GM21367 (cell line): ENCODE data around the gene CAMK2G.
A peak's percentile ranks its signal among the peaks of the same experiment; 100 is the strongest.

ENCODE experiments used
- ATAC-seq: cut with Tn5 transposase; IDR thresholded peaks from one replicate; pipeline ENCODE4 v1.9.1; 2021; ENCODE audit not compliant: unreplicated experiment

The CAMK2G gene

GRCh38 chr10:73865459-73866442, 8.6 kb downstream of the CAMK2G start:
- ATAC-seq: peak; percentile 76

DNA sequence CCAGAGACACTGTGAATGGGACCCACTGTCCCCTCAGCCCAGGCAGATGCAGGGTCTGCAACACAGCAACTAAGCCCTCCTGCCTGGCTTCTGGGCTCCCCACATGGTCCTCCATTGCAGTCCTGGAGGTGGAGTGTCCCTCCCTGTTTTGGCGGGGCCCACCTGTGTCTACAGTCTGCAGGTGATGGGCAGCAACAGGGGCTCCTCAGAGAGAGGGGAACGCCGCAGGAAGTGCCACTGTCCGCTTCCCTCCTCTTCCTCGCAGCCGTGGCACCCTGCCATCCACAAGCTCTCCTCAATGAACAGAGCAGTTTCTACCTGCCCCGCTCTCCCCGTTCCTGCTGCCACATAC, 9.3 kb downstream of the CAMK2G start:
- no peak for ATAC-seq

GRCh38 chr10:73864229-73864628, 10.1 kb downstream of the CAMK2G start:
- no peak for ATAC-seq

DNA sequence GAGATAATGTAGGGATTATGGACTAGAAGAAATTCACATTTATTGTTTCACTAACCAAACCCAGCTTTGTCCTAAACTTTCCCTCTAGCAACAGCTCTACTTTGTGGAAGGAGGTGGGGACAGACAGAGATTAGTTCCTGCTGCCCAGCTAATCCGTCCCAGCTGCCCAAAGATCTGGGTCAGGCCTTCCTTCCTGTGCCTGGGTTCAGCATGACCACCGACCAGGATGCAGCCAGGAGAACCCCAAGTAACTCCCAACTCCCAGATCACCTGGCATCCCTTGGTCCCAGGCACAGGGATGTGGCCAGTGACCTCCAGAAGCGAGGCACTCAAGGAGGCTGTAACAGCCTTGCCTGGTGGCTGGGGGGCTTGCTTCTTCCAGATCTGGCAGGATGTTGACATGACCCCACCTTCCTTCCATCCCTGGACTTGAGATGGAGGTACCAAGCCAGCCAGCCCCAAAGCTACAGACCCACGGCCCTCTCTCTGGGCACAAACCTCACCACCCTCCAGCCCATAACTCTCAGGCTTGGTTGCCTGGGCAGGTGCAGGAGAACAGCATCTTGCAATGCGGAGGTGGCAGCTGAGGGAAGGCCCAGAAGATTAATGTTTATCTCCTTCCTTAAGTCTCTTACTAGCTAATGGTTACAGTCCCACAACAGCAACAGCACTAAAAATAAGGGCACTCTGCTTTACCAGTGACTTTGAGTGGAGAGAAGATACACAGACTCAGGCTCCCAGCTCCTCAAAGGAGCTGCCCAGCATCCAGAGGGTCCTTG, 11.1 kb downstream of the CAMK2G start:
- no peak for ATAC-seq

GRCh38 chr10:73862011-73862410, 12.3 kb downstream of the CAMK2G start:
- no peak for ATAC-seq

- no peak for ATAC-seq
Observed at GRCh38 chr10:73859784-73860491, 14.4 kb downstream of the CAMK2G start.

GRCh38 chr10:73859428-73859783, 14.9 kb downstream of the CAMK2G start:
- ATAC-seq: no peak

GRCh38 chr10:73858750-73859427, 15.5 kb downstream of the CAMK2G start:
- no peak for ATAC-seq

DNA sequence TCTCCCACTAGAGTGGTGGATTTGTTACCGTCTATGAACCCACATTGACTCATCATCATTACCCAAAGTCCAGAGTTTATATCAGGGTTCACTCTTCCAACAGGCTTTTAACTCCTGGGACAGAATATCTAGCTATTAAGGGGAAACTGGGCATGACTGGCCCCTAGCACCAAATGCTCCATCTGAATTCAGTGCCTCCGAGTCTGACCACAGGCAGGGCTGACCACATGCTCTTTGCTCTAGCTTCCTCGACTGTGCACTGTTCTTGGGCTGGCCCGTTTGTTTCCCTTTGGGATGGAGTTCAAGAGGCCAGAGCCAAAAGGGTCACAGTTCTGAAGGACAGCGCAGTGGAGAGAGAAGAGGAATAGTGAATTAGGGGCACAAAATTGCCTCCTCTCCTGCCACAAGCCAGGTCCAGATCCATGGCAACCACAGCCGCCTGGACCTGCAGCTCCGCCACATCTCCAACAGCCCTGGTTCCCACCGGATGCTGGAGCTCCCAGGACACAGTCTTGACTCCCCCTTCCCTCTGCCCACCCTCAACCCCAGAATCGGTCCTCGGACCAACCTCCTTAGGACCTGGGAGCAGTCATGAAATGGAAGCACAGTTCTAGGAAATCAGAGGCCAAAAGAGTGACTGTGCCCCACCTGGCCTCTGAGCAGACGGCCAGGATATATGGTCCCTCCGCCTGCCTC, 16.2 kb downstream of the CAMK2G start:
- ATAC-seq: no peak

DNA sequence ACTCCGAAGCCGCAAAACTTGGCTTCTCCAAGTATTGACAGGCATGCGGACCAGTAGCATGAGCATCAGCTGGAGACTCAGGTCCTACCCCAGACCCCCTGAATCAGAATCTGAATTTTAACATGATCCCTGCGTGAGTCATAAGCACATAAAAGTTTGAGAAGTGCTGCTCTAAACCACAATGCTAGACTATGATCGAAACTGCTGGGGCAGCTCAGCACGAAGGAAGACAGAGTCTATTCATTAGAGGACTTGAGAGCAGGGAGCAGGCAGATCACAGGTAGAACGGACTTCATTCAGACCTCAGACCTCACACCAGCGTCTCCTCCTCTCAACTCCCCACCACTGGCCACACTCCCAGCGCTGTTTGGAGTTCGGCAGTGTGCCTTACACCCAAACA, 16.9 kb downstream of the CAMK2G start:
- ATAC-seq: peak; percentile 51

DNA sequence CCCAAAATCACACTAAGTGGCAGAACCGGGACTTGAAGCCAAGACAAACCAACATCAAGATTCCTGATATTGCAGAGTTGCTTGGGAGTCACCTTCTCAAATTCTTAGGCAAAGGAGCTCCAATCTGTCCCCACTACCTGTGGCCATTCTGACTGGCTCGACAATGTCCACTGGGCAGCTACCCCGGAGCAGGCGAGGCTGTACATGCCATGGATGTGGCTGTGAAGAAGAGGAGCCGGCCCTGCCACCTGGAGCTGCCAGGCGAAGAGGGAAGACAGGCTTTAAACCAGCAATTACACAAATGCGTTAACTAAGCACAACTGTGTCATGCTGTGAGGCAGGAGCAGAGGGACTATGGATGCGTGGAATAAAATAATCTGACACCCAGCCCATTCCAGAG, 18.1 kb downstream of the CAMK2G start:
- no peak for ATAC-seq

DNA sequence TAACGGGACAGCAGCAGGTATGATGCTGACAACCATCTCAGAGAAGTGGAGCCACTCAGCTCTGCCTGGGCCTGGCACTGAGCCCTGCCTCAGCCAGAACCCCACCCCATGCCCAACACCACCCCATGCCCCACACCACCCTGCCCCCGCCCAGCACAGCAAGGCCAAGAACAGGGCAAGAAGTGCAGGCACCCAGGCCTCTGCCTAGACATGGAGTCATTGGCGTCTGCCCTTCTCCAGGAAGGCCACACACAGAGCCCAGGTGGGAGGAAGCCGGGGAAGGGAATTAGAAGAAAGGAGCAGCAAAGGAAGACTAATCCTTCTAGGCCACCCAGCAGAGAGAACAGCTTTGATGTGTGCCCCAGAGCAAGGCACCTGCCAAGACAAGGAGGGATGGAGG, 18.9 kb downstream of the CAMK2G start:
- no peak for ATAC-seq

DNA sequence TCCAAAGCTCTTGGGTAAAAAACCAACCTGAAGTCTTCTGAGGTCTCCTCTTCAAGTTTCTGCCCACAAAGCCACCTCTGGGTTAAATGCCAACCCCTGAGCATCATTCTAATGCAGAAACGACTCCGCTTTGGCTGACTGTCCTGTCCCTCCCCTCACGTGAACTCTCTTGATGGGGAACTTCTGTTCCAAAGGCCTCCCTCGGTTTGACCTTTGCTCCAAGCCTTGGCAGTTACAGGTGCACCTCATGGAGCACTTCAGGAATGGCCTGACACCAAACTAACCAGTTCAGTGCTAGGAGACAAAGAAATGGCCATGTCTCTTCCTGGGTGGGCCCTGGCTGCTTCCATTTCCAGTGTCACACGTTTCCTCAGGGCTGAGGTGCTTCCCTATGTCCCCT, 20.0 kb downstream of the CAMK2G start:
- no peak for ATAC-seq

DNA sequence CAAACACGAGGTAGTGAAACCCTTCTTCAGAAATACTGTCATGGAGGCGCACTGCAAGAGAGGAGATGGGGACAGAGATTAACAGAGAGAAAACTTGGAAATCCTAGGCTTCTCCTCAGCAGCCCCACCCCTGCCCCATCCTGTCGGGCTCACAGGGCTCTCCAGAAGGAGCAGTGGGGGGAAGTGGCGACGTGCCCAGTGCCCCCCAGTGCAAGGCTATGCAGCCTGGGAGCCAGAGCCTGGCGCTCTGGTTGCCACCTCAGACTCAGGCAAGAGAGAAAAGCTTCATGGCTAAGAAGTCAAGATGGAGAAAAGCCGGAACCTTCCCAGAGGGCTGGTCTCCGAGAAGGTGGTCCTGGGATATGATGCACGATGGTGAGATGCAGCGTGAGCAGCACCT, 21.2 kb downstream of the CAMK2G start:
- no peak for ATAC-seq

- no peak for ATAC-seq
Observed at GRCh38 chr10:73850863-73851461, 23.4 kb downstream of the CAMK2G start.

DNA sequence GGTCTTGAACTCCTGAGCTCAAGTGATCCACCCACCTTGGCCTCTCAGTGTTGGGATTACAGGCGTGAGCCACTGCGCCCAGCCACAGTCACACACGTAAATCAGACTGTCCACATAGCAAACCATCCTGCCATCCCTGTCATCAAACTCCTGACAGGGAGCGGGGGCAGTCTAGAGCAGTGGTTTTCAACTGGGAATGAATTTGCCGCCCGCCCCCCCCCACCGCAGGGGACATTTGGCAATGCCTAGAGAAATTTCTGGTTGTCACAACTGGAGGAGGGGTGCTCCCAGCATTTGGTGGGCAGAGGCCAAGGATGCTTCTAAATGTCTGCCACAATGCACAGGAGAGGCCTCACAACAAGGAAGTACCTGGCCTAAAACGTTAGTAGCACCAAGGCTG, 24.1 kb downstream of the CAMK2G start:
- ATAC-seq: no peak

DNA sequence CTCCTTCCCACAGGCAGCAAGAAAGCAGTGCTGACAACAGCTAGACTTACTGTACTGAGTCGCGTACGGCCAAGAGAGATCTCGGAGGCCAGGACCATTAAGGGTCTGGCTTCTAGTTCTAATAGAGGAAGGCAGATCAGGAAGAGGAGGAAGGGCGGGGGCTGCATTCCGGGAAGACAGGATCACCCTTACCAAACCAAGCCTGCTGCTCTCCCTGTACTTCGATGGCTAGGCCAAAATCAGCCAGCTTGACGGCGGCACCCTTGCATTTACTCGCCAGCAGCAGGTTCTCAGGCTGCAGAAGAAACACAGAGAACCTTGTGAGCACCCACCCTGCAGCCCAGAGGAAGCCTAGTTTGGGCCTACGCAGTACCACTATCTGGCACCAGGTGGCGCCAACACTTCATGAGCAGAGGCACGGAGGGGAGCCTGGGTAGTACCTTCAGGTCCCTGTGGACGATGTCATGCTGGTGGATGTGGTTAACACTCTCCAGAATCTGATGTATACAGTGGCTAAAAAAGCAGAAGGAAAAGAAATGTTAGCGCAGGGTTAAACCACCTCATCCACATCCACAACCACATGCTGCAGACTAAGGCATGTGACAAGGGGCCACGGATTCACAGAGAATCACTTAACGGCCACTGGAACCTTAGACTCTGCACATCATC, 25.4 kb downstream of the CAMK2G start:
- ATAC-seq: peak; percentile 90

- no peak for ATAC-seq
Observed at GRCh38 chr10:73847031-73847430, 27.3 kb downstream of the CAMK2G start.

DNA sequence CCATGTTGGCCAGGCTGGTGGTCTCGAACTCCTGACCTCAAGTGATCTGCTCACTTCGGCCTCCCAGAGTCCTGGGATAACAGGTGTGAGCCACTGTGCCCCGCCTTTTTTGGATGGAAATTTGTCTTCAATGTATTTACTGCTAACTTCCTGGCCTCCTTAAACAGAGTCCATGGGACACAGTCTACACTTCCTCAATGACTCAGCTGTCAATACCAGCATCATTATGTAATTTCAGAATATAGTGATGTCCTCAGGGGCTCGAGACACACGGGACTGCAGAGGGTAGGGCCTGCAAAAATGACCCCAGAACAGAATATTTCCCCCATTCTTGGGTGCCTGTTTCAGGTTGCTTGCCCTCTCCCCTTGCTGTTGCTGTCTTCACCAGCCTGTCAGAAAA, 31.1 kb downstream of the CAMK2G start:
- no peak for ATAC-seq
